ENCODE measurements around the gene TRAPPC3L.

DNA sequence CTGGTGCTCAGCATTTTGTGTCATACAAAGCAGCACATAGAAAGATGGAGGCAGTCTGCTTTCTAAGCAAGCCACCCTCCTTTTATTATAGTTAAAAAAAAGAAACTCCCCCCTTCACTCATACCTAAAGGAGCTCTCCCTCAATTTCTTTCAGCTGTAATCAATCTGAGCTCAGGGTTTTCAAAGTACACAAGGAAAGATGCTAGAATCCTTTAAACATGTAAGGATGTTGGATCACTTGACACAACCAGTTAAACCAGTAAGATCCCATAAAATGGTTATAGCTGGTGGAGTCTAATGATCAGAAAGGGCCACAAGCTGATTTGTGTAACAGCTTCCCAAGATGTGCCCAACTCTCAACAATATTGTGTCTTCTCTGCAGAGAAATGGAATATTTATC lies 8.0 kb upstream of the TRAPPC3L start, which contains the start of gene CALHM4:
- TF ChIP-seq, protein P1, sequence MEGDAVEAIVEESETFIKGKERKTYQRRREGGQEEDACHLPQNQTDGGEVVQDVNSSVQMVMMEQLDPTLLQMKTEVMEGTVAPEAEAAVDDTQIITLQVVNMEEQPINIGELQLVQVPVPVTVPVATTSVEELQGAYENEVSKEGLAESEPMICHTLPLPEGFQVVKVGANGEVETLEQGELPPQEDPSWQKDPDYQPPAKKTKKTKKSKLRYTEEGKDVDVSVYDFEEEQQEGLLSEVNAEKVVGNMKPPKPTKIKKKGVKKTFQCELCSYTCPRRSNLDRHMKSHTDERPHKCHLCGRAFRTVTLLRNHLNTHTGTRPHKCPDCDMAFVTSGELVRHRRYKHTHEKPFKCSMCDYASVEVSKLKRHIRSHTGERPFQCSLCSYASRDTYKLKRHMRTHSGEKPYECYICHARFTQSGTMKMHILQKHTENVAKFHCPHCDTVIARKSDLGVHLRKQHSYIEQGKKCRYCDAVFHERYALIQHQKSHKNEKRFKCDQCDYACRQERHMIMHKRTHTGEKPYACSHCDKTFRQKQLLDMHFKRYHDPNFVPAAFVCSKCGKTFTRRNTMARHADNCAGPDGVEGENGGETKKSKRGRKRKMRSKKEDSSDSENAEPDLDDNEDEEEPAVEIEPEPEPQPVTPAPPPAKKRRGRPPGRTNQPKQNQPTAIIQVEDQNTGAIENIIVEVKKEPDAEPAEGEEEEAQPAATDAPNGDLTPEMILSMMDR (conservative IDR thresholded peaks at IDR 0.05): no peak
- TF ChIP-seq ZFX (IDR thresholded peaks at IDR 0.05): no peak
